NCI-H226 (cell line): ENCODE data around the gene XPR1.
"Not testable (repeated sequence)": the region's sequence is repeated elsewhere in the genome, so short reads cannot be mapped to it uniquely, and the experiment has no call there.

Source experiments
- DNase-seq: peaks from one replicate; pipeline ENCODE4 v3.0.0-alpha.2; 2015

Gene XPR1

DNA sequence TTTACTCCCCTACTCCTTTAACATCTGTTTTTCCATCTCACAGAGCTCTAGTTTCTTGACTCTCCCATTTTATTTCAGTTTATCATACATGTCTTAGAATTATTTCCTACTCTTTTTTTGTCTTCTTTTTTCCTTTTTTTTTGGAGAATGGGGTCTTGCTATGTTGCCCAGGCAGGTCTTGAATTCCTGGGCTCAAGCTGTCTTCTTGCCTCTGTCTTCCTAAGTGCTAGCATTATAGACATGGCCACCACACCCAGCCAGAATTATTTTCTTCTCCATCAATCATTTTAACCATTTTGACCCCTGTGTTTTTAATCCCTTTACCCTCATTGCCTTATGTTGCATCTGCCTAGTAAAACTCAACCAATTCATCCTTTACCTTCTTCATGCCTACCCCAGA, 157.6 kb downstream of the XPR1 start:
- DNase-seq: no peak

DNA sequence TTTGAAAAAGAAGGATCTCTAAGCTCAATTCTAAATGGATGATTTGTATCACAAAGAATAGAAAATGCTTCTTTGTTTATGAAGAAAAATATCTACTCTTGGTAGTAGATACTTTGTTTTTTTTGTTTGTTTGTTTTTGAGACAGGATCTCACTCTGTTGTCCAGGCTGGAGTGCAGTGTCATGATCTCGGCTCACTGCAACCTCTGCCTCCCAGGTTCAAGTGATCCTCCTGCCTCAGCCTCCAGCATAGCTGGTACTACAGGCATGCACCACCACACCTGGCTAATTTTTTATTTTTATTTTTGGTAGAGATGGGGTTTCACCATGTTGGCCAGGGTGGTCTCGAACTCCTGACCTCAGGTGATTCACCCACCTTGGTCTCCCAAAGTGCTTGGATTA, 159.3 kb downstream of the XPR1 start:
- DNase-seq: not testable (repeated sequence)

DNA sequence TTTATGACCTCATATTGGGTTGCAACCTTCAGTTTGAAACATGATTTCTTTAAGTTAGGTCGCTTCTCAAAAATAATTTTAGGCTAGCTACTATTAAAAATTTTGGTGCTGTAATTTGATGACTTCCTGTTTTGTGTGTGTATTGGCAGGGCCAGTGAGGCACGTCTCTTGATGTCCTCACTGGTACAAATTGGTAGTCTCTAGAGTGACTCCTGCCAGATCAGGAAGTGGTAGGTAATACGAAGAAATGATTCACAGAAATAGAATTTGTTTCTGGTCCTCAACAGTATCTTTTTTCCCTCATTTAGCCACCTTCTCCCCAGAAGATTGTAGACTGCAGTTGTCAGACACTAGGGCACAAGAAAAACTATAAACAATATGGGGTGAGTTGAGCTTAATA, 160.0 kb downstream of the XPR1 start:
- DNase-seq: peak; percentile 7

DNA sequence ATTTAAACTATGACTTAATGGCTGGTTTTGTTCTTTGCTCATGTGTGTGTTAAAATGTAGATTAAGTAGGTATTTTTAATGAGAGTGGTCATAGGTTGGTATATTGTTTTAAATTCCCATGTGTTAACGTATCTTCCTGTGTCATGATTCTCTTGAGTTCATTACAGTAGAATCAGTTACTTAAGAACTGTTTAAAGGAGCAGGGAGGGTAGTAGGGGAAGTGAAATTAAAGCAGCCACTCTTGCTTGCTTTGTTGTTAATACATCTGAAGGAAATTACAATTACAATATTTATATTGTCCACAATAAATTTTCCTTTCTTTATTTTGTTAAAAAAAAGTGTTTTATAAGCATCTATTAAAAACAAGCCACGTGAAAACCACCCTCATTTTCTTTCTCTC, 161.6 kb downstream of the XPR1 start:
- no peak for DNase-seq

- no peak for DNase-seq
Measured at GRCh38 chr1:180796897-180797640, 165.2 kb downstream of the XPR1 start.

DNA sequence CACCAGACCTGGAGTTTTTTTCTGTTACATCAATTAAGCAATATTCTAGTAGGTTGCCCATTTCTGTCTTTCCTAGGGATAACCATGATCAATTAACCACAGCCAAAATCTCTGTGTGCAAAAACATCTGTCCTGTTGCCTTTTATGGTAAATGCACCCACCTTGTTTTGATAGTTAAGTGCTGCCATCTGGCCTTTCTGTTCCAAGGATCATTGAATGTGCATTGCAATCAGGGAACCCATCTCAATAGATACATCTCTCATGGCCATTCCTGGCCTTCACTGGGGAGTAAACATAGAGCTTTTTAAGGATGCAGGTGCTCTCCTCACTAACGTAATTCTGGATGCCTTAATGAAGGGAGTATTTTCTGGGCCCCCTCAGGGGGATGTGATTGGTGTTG, 169.1 kb downstream of the XPR1 start:
- no peak for DNase-seq

GRCh38 chr1:180802813-180803212, 171.0 kb downstream of the XPR1 start:
- DNase-seq: no peak

GRCh38 chr1:180805316-180805715, 173.5 kb downstream of the XPR1 start:
- no peak for DNase-seq

DNA sequence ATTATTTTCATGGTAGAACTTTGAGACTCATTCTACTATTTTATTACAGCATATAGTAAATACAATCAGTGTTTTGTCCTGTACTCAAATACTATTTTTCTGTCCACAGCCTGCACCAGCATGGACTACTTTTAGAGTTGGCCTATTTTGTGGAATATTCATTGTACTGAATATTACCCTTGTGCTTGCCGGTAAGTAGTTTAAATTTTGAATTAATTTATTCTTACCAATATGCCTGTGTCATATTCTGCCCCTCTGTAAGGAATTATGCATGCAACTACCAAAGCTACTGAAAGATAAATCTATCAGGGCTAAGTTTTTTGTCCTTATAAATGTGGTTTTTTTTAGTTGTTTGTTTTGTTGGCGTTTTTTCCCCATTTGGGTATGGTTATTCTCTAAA, 179.5 kb downstream of the XPR1 start:
- no peak for DNase-seq

GRCh38 chr1:180811886-180812285, 180.1 kb downstream of the XPR1 start:
- no peak for DNase-seq

- no peak for DNase-seq
Measured at GRCh38 chr1:180814258-180814657, 182.4 kb downstream of the XPR1 start.

DNA sequence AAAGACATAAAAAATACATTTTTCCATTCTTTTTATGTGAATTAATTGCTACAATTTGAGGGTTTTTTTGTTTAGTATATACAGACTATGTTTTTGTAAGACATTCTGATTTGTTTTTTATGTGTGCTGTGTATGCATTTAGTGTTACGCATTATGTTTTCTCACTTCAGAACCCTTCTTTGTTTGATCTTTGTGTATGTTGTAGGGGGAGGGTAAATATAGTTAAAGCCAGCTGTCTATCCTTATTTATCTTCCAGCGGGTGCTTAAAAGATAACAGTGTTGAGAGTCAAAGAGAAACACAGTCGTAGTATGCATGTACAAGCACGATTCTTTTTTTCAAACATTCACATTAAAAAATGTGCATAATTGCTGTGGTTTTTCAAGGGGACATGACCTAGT, 183.4 kb downstream of the XPR1 start:
- no peak for DNase-seq

DNA sequence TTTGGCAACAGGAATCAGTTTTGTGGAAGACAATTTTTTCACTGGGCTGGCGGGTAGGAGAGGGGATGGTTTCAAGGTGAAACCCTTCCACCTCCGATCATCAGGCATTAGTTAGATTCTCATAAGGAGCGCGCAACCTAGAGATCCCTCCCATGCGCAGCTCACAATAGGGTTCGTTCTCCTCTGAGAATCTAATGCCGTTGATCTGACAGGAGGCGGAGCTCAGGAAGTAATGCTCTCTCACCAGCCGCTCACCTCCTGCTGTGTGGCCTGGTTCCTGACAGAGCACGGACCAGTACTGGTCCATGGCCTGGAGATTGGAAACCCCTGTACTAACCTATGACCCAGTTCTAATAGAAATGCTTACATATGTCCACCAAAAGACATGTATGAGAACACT, 184.3 kb downstream of the XPR1 start:
- no peak for DNase-seq

- no peak for DNase-seq
Measured at GRCh38 chr1:180821970-180822369, 190.1 kb downstream of the XPR1 start.

DNA sequence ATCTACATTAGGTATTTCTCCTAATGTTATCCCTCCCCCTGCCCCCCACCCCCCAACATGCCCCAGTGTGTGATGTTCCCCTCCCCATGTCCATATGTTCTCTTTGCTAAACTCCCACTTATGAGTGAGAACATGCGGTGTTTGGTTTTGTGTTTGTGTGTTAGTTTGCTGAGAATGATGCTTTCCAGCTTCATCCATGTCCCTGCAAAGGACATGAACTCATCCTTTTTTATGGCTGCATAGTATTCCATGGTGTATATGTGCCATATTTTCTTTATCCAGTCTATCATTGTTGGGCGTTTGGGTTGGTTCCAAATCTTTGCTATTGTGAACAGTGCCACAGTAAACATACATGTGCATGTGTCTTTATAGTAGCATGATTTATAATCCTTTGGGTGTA, 199.7 kb downstream of the XPR1 start:
- DNase-seq: not testable (repeated sequence)

DNA sequence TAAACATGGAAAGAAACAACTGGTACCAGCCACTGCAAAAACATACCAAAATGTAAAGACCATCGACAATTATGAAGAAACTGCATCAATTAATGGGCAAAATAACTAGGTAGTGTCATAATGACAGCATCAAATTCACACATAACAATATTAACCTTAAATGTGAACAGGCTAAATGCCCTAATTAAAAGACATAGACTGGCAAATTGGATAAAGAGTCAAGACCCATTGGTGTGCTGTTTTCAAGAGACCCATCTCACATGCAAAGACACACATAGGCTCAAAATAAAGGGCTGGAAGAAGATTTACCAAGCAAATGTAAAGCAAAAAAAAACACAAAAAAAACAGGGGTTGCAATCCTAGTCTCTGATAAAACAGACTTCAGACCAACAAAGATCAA, 201.4 kb downstream of the XPR1 start:
- DNase-seq: not testable (repeated sequence)

DNA sequence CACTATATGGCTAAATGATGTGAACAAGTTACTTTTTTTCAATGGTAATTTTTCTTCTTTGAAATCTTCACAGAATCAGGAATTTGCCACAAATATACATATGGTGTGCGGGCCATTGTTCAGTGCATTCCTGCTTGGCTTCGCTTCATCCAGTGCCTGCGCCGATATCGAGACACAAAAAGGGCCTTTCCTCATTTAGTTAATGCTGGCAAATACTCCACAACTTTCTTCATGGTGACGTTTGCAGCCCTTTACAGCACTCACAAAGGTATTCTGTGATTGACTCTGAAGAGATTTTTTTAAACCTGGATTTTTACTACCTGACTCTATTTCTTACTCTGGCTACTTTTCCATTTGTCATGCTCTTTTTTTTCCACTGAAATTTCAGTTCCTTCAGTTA, 204.6 kb downstream of the XPR1 start:
- DNase-seq: no peak

DNA sequence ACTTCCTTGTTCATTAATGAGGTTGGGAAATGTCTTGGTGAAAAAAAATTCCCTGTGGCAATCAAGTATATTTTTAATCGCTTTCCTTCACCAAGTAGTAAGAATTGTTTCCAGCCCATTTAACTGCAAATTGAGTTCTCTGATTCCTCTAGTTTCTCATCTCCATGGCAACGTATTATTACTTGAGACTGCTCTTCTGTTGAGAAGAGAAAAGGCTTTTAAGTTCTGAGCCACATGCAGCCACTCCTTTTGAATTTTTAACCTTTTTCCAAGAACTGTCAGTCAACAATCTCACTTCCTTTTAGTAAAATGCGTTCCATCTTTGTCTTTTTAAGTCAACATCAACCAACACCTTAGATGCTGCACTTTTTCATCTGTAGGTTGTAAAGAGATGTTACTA, 205.2 kb downstream of the XPR1 start:
- DNase-seq: no peak

DNA sequence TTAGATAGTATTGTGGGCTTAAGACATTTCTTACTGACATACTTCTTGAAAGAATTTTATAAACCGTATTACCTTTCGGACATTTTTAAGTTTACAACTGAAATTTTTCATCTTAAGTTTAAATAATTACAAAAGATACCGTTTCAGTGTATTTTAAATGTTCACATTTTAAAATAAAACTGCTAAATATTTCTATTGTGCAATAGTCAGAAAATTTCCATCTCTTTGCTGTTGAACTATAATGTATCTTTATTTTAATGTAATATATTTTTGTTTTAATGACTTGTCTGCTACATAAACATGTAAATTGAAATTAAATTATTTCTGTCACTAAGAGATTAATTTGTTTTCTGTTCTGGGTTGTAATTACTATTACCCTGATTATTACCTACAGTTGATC, 206.7 kb downstream of the XPR1 start:
- DNase-seq: no peak

DNA sequence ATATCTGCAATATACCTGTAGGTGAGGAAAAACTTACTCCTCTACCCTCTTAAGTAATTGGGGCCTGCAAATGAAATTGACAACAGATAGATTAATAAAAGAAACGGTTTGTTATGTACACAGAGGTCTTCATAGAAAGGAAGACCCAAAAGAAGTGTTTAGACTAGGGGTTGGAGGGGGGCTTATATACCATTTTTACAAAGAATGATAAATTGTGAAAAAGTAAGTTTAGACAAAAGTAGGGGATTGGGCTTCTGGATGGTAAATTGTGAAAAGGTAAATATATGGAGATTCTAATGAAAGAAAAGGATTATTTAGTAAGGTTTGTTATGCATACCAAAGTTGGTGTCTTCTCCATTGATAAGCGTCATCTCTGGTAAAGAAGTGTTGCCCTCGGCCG, 207.7 kb downstream of the XPR1 start:
- no peak for DNase-seq

DNA sequence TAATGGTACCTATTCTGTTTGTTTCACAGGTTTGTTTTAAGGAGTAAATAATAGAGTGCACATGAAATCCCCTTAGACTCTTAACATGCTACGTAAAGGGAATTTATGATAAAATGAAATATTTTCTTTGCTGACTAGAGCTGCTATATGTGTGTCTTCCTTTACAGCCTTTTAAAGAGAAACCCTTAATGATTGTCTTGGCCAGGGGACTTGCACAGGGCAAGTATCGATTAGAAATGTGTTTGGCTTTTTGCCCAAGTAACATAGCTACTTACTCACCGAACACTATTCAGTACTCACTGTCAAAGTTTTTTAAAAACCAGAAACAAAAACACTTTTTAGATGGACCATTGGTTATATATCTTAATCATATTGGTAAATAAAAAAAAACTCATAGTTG, 209.6 kb downstream of the XPR1 start:
- no peak for DNase-seq

GRCh38 chr1:180842052-180842451, 210.2 kb downstream of the XPR1 start:
- DNase-seq: no peak

GRCh38 chr1:180842491-180843275, 210.9 kb downstream of the XPR1 start:
- no peak for DNase-seq

DNA sequence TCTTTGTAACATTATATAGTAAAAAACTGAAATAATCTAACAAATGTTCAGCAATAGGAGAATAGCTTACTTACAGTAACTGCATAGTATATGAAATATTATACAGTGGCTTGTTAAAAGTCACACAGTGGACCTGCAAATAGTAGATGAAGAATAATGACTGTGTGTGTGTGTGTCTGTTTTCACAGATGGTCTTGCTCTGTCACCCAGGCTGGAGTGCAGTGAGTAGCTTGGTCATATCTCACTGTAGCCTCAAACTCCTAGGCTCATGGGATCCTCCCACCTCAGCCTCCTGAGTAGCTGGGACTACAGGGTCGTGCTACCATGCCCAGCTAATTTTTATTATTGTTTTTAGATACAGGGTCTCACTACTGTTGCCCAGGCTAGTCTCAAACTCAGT, 213.5 kb downstream of the XPR1 start:
- no peak for DNase-seq

GRCh38 chr1:180848191-180848590, 216.4 kb downstream of the XPR1 start:
- no peak for DNase-seq
